NCI-H510A (cell line): Measurements from ENCODE around the gene ADARB2.
A peak's percentile ranks its signal among the peaks of the same experiment; 100 is the strongest.
"Not testable (repeated sequence)": the region's sequence is repeated elsewhere in the genome, so short reads cannot be mapped to it uniquely, and the experiment has no call there.

Experiments
- DNase-seq: peaks from one replicate; lab custom pipeline; 2025; lab: John Stamatoyannopoulos, UW

ADARB2 gene

DNA sequence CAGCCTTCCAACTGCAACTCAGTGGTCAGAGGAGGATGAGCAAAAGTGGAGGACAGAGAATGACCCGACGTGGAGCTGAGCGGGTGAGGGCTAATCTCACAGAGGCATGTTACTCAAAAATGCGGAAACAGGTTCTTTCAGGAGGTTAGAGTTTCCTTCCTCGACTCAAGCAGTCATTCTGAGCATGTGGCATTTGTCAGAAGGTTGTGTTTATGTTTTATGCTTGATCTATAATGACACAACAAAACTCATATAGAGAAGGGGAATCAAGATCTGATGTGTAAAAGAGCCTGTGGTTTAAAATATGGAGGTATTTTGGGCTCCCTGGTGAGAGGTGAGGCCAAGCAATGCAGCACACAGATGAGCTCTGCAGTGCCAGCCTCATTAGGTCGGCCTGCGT lies 311.4 kb downstream of the ADARB2 start:
- no peak for DNase-seq

DNA sequence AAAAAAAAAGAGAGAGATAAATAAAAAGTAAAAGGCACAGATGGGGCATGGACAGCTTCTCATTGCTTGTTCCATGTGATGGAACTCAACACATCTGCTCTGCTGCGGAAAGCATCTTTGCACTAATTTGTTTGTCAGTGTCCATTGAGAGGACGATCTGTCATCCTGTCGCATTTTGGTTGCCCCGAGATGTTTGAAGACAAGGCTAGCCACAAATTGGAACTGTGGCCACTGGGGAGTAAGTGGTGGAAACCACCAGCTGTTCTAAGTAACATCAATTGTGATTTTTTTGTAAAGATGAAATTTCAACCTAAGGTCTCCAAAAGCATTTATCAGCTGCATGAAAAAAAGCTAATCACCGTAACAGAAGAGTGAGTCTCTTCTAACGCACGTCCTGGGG lies 312.7 kb downstream of the ADARB2 start:
- no peak for DNase-seq

DNA sequence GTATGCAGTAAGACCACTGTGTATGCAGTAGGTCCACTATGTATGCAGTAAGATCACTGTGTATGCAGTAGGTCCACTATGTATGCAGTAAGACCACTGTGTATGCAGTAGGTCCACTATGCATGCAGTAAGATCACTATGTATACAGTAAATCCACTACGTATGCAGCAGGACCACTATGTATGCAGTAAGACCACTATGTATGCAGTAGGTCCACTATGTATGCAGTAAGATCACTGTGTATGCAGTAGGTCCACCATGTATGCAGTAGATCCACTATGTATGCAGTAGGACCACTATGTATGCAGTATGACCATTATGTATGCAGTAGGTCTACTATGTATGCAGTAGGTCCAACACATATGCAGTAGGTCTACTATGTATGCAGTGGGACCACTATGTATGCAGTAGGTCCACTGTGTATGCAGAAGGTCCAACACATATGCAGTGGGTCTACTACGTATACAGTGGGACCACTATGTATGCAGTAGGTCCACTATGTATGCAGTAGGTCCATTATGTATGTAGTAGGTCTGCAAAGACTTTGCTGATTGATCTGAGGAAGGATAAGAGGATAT lies 313.6 kb downstream of the ADARB2 start:
- DNase-seq: no peak

DNA sequence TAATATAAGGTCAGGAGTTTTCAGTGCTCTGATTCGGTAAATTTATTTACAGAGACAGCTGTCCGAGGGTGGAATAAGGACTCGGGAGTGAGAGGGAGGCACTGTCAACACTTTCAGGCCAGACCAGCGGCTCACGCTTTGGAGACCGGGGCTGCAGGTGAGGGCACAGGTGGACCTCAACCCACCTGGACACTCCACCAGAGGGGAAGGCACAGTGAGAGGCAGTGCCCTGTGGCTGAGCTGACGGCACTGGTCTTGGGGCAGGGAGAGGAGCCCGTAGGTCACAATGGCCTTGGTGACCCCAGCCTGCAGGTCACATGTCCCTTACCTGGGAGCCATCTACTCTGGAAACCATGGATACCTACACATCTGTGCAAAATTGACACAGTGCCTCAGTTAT lies 315.1 kb downstream of the ADARB2 start:
- DNase-seq: no peak

DNA sequence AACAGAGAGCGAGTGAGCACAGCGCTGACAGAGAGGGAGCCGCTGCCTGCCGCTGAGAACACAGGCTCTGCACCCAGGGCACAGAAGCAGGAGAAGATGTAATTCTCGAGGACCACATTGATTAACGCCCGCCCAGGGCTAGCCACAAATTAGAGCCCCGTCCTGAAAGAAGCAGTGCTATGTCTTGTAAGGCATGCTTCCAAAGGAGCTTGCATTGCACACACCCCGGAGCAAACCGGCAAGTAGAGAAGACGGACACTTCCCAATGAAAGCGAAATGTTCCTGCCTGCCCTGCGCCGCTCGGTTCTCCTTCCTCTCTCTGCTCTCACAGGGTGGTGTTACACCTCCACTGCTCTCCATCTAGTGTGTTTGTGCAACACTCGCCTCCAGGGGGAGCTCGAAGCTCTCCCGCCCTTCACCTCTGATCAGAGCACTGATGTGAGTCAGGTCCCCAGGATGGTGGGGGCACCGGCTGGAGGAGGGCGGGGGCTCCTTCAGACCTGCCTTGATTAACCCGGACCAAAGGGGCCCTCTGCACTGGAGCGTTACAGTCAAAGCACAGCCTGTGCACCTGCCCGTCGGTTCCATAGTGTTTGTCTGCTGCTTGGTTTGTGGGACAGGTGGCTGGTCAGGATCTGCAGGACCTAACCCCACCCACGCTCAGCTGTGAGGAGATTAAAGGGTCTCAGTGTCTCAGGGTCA lies 316.5 kb downstream of the ADARB2 start:
- peak; percentile 90 for DNase-seq

DNA sequence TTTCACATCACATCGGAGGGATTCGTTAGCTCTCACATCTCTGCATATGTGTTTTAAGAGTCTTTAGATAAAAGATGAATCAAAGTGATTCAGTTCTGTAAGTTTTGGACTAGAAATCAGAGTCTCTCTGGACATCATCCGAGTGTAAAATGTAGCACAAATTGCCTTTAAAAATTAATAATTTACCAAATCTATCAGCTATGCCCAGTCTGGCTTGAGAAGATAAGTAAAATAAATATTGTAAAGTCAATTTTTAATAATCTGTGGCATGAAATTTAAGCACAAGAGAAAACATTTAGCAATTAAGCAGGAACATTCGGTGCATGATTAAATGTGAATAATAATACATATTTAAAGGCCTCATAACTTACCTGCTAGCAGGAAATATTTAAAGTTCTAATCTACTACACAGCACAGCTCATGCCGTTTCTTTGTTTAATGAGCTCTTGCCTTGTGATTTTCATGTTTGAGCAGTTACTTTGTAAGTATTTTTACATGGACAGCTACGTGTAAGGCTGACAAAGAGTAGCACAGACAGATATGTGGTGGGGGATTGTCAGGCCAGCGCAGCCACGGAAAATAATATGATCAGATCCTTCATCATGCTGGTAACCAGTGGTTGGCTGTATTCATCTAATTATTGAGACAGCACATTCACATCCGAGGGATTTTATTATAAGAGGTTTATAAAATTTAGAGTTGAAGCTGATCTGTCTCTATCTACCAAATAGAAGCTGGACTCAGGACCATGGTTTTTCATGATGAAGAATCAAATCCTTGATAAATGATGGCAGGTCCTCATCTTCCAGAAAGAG lies 317.3 kb downstream of the ADARB2 start:
- DNase-seq: no peak

DNA sequence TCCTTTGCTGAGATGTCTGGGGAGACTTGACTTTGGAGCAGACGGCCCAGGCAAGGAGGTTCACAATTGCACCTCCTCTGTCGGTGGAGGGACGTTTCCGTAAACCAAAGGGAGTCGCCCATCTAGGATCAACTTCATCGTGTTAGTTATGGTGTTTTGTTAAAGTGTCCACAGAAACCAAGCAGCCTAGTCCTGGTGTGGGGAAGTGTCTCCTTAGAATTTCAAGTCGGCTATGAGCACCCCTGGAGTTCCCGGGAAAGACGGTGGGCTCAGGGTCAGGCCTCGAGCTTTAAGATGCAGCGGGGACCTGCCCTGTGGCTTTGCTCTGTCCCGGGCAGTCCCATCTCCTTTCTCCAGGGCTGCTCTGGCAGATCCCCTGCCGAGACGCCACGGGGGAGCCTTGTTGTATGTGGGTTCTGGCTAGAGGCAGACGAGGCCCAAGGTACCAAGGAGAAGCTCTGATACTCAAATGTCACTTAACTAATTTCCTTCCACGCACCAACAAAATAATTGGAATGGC lies 319.2 kb downstream of the ADARB2 start:
- no peak for DNase-seq

DNA sequence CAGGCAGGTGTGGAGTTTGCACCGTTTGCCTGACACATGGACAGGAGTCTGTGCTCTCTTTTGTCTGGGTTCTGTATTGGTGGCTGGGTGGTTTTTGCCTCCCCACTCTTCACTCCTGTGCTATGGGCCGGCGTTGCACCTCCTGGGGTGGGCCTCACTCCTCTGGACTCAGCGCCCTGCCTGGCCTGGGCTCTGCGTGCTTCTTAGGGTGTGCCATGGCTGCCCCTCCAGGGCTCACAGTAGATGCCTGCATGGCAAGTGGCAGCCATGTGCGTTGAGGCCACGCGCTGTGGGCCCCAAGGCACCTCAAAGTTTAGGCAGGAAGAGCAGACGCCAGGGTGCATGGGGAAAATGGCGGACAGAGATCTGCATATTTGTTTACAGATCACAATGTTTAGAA lies 319.8 kb downstream of the ADARB2 start:
- DNase-seq: no peak

DNA sequence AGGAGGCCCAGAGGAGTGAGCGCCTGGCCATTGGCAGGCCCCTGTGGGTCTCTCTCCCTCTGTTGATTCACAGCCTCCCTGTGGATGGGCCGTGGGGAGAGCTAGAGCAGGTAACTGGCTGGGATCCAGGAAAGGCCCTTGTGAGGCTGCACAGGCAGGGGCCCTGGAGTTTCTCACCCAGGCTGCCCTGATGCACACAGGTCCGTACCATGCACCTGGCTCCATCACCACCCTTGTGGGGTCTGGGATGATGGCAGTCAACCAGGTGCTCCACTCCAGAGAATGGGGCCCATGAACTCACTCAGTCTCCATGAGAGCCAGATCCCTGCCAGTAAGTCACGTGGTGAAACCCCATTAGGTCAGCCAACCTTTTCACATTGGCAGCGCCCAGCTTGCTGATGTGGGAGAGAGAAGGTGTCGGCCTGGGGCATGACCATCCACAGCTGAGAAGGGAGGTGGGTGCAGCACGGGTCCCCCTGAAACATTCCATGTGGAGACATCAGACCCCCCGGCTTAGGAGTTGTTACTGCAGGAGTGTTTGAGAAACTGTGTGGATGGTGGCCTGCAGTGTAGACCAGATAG lies 320.8 kb downstream of the ADARB2 start:
- no peak for DNase-seq

DNA sequence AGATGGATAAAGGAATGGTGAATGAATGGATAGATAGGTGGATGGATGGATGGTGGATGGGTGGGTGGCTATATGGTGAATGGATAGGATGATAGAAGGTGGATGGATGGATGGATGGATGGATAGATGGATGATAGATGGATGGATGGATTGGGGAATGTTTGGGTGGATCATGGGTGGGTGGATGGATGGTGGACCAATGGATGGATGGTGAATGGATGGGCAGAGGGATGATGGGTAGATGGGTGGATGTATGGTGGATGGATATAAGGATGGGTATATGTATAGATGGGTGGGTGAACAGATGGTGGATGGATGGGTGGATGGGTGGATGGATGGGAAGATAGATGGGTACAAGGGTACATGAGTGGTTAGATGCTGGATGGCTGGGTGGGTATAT lies 322.4 kb downstream of the ADARB2 start:
- no peak for DNase-seq

DNA sequence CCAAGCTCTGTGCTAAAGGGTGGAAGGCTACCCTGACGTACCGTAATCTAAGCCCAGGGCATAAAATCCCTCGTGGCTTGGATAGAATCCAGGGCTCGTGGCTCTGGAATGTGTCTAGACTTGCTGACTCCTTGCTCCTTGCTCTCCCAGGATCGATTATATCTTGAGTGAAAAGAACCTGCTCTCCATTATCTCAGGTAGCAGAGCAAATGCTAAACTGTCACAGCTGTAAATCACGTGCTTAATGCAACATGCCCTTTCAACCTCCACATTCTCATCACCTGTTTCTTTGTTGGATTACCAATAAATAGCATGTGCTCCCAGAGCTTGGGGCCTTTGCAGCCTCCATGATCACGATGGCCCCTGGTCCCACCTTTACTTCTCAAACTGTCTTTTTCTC lies 323.0 kb downstream of the ADARB2 start:
- not testable (repeated sequence) for DNase-seq

DNA sequence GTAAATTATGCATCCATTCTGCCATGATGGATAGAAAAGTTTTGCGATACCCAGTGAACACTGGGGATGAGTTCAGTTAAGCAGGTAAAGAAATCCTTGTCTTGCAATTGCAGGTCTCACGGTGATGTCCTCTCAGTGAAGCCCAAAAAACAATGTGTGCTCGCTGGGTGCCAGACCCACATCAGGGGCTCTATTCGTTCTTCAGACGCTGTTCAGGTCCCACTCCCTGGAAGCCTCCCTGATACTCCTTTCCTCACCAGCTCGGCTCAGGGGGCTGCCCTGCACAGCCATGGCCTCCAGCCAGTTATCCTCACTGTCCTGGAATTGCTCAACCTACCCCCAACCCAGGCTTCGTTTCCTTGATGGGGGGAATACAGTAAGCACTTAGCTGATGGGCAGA lies 323.5 kb downstream of the ADARB2 start:
- no peak for DNase-seq

DNA sequence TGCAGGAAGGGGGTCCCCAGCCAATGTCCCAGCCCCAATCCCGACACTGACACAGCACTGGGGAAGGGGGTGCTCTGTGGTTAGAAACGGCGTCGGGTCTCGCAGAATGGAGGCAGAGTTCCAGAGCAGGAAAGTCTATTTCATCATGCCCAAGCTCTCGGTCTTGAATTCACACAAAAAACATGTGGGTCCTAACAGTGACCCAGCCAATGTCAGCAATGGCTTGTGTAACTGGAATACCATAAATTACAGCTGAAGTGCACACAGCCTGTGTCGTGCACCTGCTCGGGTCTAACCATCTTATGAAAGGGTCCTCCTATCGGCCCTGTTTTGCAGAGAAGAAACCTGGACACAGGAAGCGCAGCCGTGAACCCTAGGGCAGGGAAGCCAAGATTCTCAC lies 324.1 kb downstream of the ADARB2 start:
- DNase-seq: no peak

DNA sequence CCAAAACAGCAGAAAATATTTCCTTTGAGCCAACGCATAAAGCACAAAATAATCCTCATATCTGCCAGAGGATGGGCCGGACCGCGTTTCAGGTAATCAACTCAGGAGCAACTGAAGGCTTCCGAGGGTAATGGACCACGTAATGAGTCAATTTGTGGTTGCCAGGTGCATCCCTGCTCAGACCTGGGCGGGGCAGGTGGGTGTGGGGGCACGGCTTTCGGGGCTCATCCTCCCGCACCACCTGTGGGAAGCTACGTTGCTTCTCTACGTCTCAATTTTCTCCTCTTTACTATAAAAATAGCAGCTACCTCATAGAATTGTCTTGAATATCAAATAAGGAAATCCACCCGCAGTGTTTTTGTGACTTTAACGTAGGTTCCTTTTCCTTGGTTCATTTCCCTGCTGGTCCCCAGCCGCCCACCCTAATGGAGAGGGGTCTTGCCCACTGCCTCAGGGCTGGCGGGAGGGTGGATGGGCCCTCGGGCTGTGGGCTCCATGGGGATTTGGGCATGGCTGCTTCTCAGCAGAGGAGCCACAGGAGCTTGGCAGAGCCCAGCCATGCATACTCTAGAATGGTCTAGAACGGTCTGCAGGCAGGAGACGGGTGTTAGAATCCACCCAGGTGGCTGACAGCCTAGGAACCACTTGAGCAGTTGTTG lies 324.7 kb downstream of the ADARB2 start:
- DNase-seq: no peak

DNA sequence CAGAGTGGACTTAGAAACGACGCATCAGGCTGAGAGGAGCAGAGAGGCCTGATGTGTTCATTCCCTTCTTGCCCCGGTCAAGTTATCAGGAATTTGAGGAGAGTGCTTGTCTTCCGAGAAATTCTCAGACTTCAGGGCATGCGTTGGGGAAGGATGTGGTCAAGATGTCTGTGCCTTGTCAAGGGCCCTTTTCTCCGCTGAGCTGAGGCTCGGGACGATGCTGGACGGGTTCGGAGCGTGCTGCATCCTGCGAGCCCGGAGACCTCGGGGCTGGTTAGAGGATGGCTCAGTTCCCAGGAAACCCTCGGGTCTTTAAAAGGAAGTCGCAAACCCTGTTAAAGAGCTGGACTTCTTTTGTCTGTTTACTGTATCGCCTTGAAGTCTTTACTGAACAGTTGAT lies 325.4 kb downstream of the ADARB2 start:
- DNase-seq: no peak

DNA sequence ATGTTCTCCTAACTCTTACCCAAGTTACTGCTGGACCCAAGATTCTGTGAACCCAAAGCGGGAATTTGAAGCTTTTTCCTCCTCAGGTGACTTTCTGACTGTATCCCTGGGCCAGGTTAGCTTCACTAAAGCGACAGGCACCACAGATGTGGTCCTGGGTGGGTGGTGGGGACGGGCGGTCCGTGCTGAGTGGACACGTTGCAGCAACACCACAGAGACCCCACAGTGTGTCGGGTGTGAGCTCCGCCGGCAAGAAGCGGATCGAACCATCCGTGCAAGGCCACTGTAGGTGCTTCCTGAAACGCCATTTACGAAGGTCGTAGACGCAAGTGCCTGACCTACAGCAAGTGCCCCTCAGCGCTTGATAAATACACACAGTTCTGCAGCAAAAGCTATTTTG lies 325.9 kb downstream of the ADARB2 start:
- DNase-seq: no peak

DNA sequence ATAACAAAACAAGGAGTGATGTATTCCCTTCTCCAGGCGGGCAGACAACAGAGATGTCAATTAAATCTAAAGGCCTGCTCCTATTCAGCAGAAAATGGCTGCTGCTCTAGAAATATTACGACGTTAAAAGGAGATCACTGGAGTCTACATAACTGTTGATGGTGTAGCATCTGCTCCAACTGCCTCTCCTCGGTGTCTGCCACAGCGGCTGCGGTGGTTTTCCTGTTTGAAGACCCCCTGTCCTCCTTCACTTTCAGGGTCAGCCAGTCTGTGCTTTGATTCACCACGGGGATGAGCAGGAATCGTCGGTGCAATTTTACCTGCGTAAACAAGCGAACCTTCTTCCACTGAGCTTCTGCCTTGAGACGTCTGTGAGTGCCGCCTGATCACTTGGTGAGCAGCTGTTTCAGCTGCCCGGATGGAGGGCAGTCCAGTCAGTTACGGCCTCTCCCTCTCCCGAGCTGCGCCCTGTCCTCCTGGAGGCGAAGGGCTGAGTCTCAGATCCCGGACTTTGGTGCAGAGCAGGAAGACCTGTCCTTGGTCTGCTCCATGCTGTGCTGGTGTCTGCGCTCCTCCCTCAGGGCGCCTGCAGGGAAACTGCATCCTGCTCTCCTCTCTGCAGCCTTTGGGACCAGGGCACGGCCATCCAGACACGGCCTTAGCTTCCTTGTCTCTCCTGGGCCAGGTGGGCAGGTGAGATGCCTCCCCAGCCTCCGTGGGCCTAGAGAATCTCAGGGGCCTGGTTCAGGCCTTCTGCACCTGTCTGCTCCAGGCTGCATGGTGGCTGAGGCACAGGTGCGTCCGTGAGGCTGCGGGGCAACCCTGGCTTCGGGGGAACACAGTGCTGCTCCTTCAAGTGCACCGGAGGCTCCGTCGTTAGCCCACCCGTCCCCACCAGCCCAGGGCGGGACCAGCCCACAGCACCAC lies 326.6 kb downstream of the ADARB2 start:
- DNase-seq: no peak

DNA sequence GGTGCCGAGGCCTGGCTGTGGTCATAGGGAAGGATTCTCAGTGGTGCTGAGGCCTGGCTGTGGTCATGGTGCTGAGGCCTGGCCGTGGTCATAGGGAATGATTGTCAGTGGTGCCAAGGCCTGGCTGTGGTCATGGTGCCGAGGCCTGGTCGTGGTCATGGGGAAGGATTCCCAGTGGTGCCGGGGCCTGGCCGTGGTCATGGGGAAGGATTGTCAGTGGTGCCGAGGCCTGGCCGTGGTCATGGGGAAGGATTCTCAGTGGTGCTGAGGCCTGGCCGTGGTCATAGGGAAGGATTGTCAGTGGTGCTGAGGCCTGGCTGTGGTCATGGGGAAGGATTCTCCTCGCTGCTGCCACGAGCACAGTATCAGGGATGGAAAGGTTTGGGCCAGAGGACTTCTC lies 327.3 kb downstream of the ADARB2 start:
- DNase-seq: no peak

DNA sequence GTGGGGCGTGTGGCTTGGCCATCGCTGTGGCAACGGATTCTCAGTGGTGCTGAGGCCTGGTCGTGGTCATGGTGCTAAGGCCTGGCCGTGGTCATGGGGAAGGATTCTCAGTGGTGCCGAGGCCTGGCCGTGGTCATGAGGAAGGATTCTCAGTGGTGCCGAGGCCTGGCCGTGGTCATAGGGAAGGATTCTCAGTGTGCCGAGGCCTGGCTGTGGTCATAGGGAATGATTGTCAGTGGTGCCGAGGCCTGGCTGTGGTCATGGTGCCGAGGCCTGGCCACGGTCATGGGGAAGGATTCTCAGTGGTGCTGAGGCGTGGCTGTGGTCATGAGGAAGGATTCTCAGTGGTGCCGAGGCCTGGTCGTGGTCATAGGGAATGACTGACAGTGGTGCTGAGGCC lies 327.9 kb downstream of the ADARB2 start:
- DNase-seq: no peak

DNA sequence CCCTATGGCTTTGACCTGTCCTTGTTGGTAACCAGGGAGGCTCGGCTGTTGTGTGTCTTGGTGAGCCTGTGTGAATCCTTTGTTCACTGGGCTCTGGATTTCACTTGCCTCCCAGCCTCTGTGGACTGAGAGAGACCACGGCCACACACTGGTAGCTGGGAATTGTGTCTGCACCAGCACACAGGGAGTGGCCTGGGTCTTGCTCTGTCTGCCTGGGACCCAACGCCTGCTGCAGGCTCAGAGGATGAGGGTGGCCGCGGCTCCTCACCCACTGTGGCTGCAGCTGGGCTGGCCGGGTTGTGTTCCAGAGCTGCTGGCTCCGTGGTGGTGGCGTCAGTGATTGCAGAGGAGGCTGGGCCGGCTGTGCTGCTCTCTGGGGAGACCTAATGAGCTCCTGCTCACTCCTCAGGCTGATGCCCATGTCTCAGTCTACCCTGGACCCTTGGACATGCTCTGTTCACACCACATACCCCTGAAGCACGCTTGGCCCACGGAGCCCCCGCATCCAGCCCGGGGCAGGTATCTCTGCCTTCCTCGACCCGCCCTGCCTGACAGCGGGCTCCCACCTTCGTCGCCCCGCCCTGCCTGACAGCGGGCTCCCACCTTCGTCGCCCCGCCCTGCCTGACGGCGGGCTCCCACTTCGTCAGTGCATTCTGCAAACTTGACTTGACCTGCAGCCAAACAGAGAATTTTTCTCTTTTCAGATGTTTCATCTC lies 328.5 kb downstream of the ADARB2 start:
- no peak for DNase-seq
